Colonic mucosa (tissue), 4 donors: ENCODE measurements around the gene CST1. TPM values are rescaled to one million over a fixed set of nuclear protein-coding genes. Genes with fewer than 3 reads are reported as not detected.
"Not testable (repeated sequence)": the region's sequence is repeated elsewhere in the genome, so short reads cannot be mapped to it uniquely, and the experiment has no call there.

Source experiments
- DNase-seq: peaks from one replicate; pipeline ENCODE4 v3.0.0-alpha.2; 2020
- H3K27ac ChIP-seq: fragments of 200-600 bp; one replicate; pipeline ENCODE4 v1.8.0; 2021
- H3K27me3 ChIP-seq: fragments of 200-600 bp; one replicate; pipeline ENCODE4 v1.8.0; 2021
- H3K36me3 ChIP-seq: fragments of 200-600 bp; one replicate; pipeline ENCODE4 v1.8.0; 2021
- H3K4me1 ChIP-seq: fragments of 200-600 bp; one replicate; pipeline ENCODE4 v1.8.0; 2021; ENCODE audit warnings: mild to moderate bottlenecking
- H3K4me3 ChIP-seq: fragments of 200-600 bp; one replicate; pipeline ENCODE4 v1.8.0; 2021
- H3K9ac ChIP-seq, 2 donors: one replicate each; pipeline ENCODE4 v1.7.0; 2013; ENCODE audit warnings: control low read depth in 2 of 2, low read depth in 2 of 2, low read length in 2 of 2
- H3K9me3 ChIP-seq: fragments of 200-600 bp; one replicate; pipeline ENCODE4 v1.8.0; 2021
- CTCF ChIP-seq: fragments of 200-600 bp; IDR thresholded peaks from one replicate; pipeline ENCODE4 v1.8.0; 2022; ENCODE audit warnings: antibody characterized with exemption, mild to moderate bottlenecking
- intact Hi-C: fragments of 100-400 bp; cut with DNase I; formaldehyde crosslinking; loops from one replicate; pipeline ENCODE4 v1.14.1; 2022
- total RNA-seq, 2 donors: library from RNA; stranded (reverse); fragmentation: NEBNext Ultra II Directional in 1 of 2; extraction: Animal tissue kit (Norgen Biotek cat#: 25700) in 1 of 2; gene quantifications; one replicate each; pipeline ENCODE4 v1.2.1, GENCODE V29; 2021
- donor health status: healthy.
- donor health status: DM: no; HTN: no; CAD: no.
- donor health status: DM: no; HTN: no; CAD: no.

The CST1 gene
- total RNA-seq, 2 donors from 2014 or later: not detected

GRCh38 chr20:23746321-23746720 is 4.4 kb downstream of the CST1 start:
- TF ChIP-seq CTCF: no peak
- no peaks in the 10 kb centered on the region for H3K36me3 ChIP-seq
- intact Hi-C loops: no loop called here
- H3K9ac ChIP-seq: no peak overlapping the region
- H3K27ac ChIP-seq: no peak overlapping the region
- H3K4me1 ChIP-seq: no peaks in the 10 kb centered on the region
- no peak for DNase-seq
- H3K9me3 ChIP-seq: no peaks in the 10 kb centered on the region
- no peak overlapping the region for H3K4me3 ChIP-seq
- H3K27me3 ChIP-seq: no peaks in the 10 kb centered on the region

- no peaks in the 10 kb centered on the region for H3K36me3 ChIP-seq
- no peaks in the 10 kb centered on the region for H3K9me3 ChIP-seq
- no peaks in the 10 kb centered on the region for H3K4me1 ChIP-seq
- no peak overlapping the region for H3K27ac ChIP-seq
- no peak overlapping the region for H3K9ac ChIP-seq
- H3K27me3 ChIP-seq: no peaks in the 10 kb centered on the region
- intact Hi-C loops: no loop called here
- no peak overlapping the region for H3K4me3 ChIP-seq
- TF ChIP-seq CTCF: no peak
- no peak for DNase-seq
Observed at GRCh38 chr20:23745247-23745646, 5.5 kb downstream of the CST1 start.

- no peak for DNase-seq
- no peaks in the 10 kb centered on the region for H3K9me3 ChIP-seq
- intact Hi-C loops: no loop called here
- no peak overlapping the region for H3K9ac ChIP-seq
- no peak overlapping the region for H3K27ac ChIP-seq
- H3K27me3 ChIP-seq: no peaks in the 10 kb centered on the region
- H3K4me3 ChIP-seq: no peak overlapping the region
- no peaks in the 10 kb centered on the region for H3K36me3 ChIP-seq
- no peak for TF ChIP-seq CTCF
- no peaks in the 10 kb centered on the region for H3K4me1 ChIP-seq
Observed at GRCh38 chr20:23744817-23745216, 5.9 kb downstream of the CST1 start.

GRCh38 chr20:23735391-23735790 is 15.3 kb downstream of the CST1 start:
- H3K27me3 ChIP-seq, H3K27ac ChIP-seq, H3K9ac ChIP-seq, DNase-seq, H3K36me3 ChIP-seq, intact Hi-C loops, H3K9me3 ChIP-seq, H3K4me1 ChIP-seq, H3K4me3 ChIP-seq: not testable (repeated sequence)

- H3K27me3 ChIP-seq, H3K4me3 ChIP-seq, H3K4me1 ChIP-seq, H3K36me3 ChIP-seq, intact Hi-C loops, H3K9me3 ChIP-seq, DNase-seq, H3K9ac ChIP-seq, H3K27ac ChIP-seq: not testable (repeated sequence)
Observed at GRCh38 chr20:23734949-23735348, 15.8 kb downstream of the CST1 start.

- intact Hi-C loops, H3K4me3 ChIP-seq, H3K36me3 ChIP-seq, H3K4me1 ChIP-seq, H3K27ac ChIP-seq, H3K9me3 ChIP-seq, H3K9ac ChIP-seq, DNase-seq, H3K27me3 ChIP-seq: not testable (repeated sequence)
Observed at GRCh38 chr20:23734440-23734839, 16.3 kb downstream of the CST1 start.

GRCh38 chr20:23727016-23727415 is 23.7 kb downstream of the CST1 start:
- intact Hi-C loops: no loop called here
- no peaks in the 10 kb centered on the region for H3K9me3 ChIP-seq
- no peak for TF ChIP-seq CTCF
- H3K4me3 ChIP-seq: no peak overlapping the region
- H3K9ac ChIP-seq: no peak overlapping the region
- H3K4me1 ChIP-seq: no peaks in the 10 kb centered on the region
- no peak for DNase-seq
- H3K27ac ChIP-seq: no peak overlapping the region
- H3K27me3 ChIP-seq: no peaks in the 10 kb centered on the region
- H3K36me3 ChIP-seq: no peaks in the 10 kb centered on the region
